Caco-2 (cell line): Measurements from ENCODE around the gene CST6. TPM values are rescaled to one million over a fixed set of nuclear protein-coding genes. Genes with fewer than 3 reads are reported as not detected.
A peak's percentile ranks its signal among the peaks of the same experiment; 100 is the strongest.

ENCODE experiments used
- BruUV-seq: library from RNA; stranded (reverse); fragments of 400-500 nt; replicated peaks from 2 replicates; lab custom pipeline; 2021; lab: Mats Ljungman, UMichigan
- CTCF ChIA-PET: fragments of 300-600 bp; sonication (Branson Sonifier 250); formaldehyde crosslinking; loops from one replicate; lab custom pipeline; 2022; ENCODE audit warnings: antibody characterized with exemption; lab: Charles Lee
- POLR2A ChIA-PET: fragments of 300-600 bp; sonication (Branson Sonifier 250); formaldehyde crosslinking; loops from one replicate; lab custom pipeline; 2022; ENCODE audit warnings: antibody characterized with exemption; lab: Charles Lee
- DNase-seq, 2 experiments: peaks; one replicate each; pipeline versions ENCODE4 v3.0.0 to v3.0.0-alpha.2; 2020 to 2022
- H3K27me3 ChIP-seq: replicated peaks from 2 replicates; pipeline ENCODE4 v1.6.0; 2011; ENCODE audit warnings: low read length; ENCODE audit not compliant: control insufficient read depth, insufficient read depth
- H3K36me3 ChIP-seq: 2 replicates; pipeline ENCODE4 v1.5.1; 2011; ENCODE audit warnings: low read length; ENCODE audit not compliant: control insufficient read depth, insufficient read depth
- H3K4me1 ChIP-seq: fragments of 250-450 bp; sonication (Bioruptor Pico); 2 replicates; pipeline ENCODE4 v1.5.1; 2020; ENCODE audit warnings: mild to moderate bottlenecking
- H3K4me3 ChIP-seq: 2 replicates; pipeline ENCODE4 v1.5.1; 2011; ENCODE audit warnings: low read depth, mild to moderate bottlenecking, control low read depth, low read length
- H3K9me3 ChIP-seq: fragments of 250-450 bp; sonication (Bioruptor Pico); 2 replicates; pipeline ENCODE4 v1.5.1; 2020; ENCODE audit warnings: mild to moderate bottlenecking, moderate library complexity
- H3K27ac Mint-ChIP-seq: one replicate; pipeline ENCODE4 v1.8.0; 2022; ENCODE audit warnings: mixed read lengths; ENCODE audit not compliant: unreplicated experiment
- H3K27me3 Mint-ChIP-seq: one replicate; pipeline ENCODE4 v1.8.0; 2022; ENCODE audit warnings: mixed read lengths; ENCODE audit not compliant: insufficient read depth, unreplicated experiment
- H3K36me3 Mint-ChIP-seq: one replicate; pipeline ENCODE4 v1.8.0; 2022; ENCODE audit warnings: mild to moderate bottlenecking, mixed read lengths; ENCODE audit not compliant: insufficient read depth, unreplicated experiment
- H3K4me1 Mint-ChIP-seq: one replicate; pipeline ENCODE4 v1.8.0; 2022; ENCODE audit warnings: low read depth, mixed read lengths; ENCODE audit not compliant: unreplicated experiment
- H3K4me3 Mint-ChIP-seq: one replicate; pipeline ENCODE4 v1.8.0; 2022; ENCODE audit warnings: mild to moderate bottlenecking, moderate library complexity, mixed read lengths; ENCODE audit not compliant: unreplicated experiment
- H3K9me3 Mint-ChIP-seq: one replicate; pipeline ENCODE4 v1.8.0; 2022; ENCODE audit warnings: mixed read lengths; ENCODE audit not compliant: unreplicated experiment
- intact Hi-C: fragments of 100-400 bp; cut with micrococcal nuclease; formaldehyde crosslinking; loops from one replicate; pipeline ENCODE4 v1.10.0; 2022; ENCODE audit not compliant: unreplicated experiment
- total RNA-seq: library from RNA; stranded (reverse); gene quantifications from 2 replicates; pipeline ENCODE4 v1.2.3, GENCODE V29; 2022
- TF ChIP-seq, protein P1 (sequence below), 2 experiments: fragments of 200-600 bp in 1 of 2; IDR thresholded peaks; 1 replicate in 1 of 2; 2 replicates in 1 of 2; pipeline versions ENCODE4 v1.5.1 to v1.8.0; 2011 to 2022; ENCODE audit warnings: antibody characterized with exemption in 1 of 2, control low read depth in 1 of 2, inconsistent platforms in 1 of 2, low read depth in 1 of 2, low read length in 1 of 2, mild to moderate bottlenecking in 1 of 2, moderate library complexity in 1 of 2; ENCODE audit not compliant: insufficient read depth in 1 of 2, severe bottlenecking in 1 of 2, unreplicated experiment in 1 of 2

The CST6 gene
- total RNA-seq, 1 experiment from 2014 or later = not detected

DNA sequence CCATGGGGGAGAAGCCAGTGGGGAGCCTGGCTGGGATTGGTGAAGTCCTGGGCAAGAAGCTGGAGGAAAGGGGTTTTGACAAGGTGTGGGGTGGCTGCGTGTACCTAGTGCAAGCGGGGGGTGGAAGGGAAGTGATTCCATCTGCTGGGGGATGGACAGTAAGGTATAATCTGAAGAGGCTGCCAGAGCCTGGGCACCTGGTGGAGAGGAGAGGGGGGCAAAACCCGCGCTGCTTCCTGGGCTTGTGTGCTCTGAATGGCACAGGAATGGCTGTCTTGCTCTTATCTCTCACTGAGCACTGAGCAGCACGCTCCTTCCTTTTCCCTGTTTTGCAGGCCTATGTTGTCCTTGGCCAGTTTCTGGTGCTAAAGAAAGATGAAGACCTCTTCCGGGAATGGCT is 8.5 kb upstream of the CST6 start:
- ChIA-PET POLR2A (interaction anchor here (1.5 kb wide), 2 partner anchors 8 to 113 kb away, joined by 8 to 29 read pairs; partner anchors contain the start of genes CCDC85B and CST6), CTCF (interaction anchor here (0.6 to 1.5 kb wide), 3 partner anchors 8 to 115 kb away, joined by 6 to 10 read pairs (median 8); partner anchors contain the start of genes CCDC85B and FIBP)
- Mint-ChIP-seq H3K4me3 (peak overlapping the region; percentile 99), H3K36me3 (peaks cover 73% of the 10 kb centered on the region), H3K27ac (peak overlapping the region; percentile 97), H3K4me1 (no peaks in the 10 kb centered on the region), H3K27me3 (no peaks in the 10 kb centered on the region), H3K9me3 (no peaks in the 10 kb centered on the region)
- no peaks in the 10 kb centered on the region for H3K9me3 ChIP-seq
- BruUV-seq = no TSS peak
- H3K27me3 ChIP-seq = no peaks in the 10 kb centered on the region
- no peak for DNase-seq
- 0 out of 2 replicates have a peak, but pooled peaks cover 7% of the 10 kb centered on the region for H3K4me1 ChIP-seq
- TF ChIP-seq, protein P1, sequence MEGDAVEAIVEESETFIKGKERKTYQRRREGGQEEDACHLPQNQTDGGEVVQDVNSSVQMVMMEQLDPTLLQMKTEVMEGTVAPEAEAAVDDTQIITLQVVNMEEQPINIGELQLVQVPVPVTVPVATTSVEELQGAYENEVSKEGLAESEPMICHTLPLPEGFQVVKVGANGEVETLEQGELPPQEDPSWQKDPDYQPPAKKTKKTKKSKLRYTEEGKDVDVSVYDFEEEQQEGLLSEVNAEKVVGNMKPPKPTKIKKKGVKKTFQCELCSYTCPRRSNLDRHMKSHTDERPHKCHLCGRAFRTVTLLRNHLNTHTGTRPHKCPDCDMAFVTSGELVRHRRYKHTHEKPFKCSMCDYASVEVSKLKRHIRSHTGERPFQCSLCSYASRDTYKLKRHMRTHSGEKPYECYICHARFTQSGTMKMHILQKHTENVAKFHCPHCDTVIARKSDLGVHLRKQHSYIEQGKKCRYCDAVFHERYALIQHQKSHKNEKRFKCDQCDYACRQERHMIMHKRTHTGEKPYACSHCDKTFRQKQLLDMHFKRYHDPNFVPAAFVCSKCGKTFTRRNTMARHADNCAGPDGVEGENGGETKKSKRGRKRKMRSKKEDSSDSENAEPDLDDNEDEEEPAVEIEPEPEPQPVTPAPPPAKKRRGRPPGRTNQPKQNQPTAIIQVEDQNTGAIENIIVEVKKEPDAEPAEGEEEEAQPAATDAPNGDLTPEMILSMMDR (IDR thresholded peaks at IDR 0.05; ENCODE audit: insufficient read depth in 1 of 2, low read depth in 1 of 2, low read length in 1 of 2, severe bottlenecking in 1 of 2, unreplicated experiment in 1 of 2) = no peak
- intact Hi-C loops = loop anchor here (2.0 kb wide), 1 partner anchor 20 kb away; no protein-coding TSS in a partner anchor
- peaks cover 6% of the 10 kb centered on the region for H3K36me3 ChIP-seq
- H3K4me3 ChIP-seq = peak overlapping the region; percentile 92

DNA sequence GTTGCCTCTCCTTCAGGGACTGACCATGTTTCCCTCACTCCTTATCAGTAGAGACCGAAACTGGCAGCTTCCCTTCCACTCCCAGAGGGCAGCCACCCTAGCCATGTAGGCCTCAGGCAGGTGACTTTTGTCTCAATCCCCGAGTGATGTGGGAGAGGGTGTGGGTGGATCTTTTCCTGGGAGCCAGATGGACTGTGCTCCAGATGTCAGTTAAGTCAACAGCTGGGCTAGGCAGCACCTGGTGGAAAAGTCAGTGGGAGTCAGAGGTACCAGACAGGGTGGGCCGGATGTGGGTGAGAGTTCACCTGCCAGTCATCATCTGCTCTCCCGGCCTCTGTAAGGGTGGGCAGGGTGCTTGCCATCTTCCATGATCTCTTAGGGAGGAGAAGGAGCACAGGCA is 7.6 kb upstream of the CST6 start:
- H3K9me3 ChIP-seq = no peaks in the 10 kb centered on the region
- Mint-ChIP-seq H3K9me3 (no peaks in the 10 kb centered on the region), H3K36me3 (peaks cover 68% of the 10 kb centered on the region), H3K27me3 (no peaks in the 10 kb centered on the region), H3K4me1 (no peaks in the 10 kb centered on the region), H3K4me3 (peak overlapping the region; percentile 99), H3K27ac (no peak overlapping the region)
- CTCF ChIA-PET = no interaction called here
- H3K4me1 ChIP-seq = 0 out of 2 replicates have a peak, but pooled peaks cover 7% of the 10 kb centered on the region
- no TSS peak for BruUV-seq
- POLR2A ChIA-PET = no interaction called here
- DNase-seq = no peak
- H3K4me3 ChIP-seq = no peak overlapping the region
- H3K27me3 ChIP-seq = no peaks in the 10 kb centered on the region
- H3K36me3 ChIP-seq = peaks cover 5% of the 10 kb centered on the region
- TF ChIP-seq, protein P1 (IDR thresholded peaks at IDR 0.05; ENCODE audit: insufficient read depth in 1 of 2, low read depth in 1 of 2, low read length in 1 of 2, severe bottlenecking in 1 of 2, unreplicated experiment in 1 of 2) = no peak
- intact Hi-C loops = no loop called here

DNA sequence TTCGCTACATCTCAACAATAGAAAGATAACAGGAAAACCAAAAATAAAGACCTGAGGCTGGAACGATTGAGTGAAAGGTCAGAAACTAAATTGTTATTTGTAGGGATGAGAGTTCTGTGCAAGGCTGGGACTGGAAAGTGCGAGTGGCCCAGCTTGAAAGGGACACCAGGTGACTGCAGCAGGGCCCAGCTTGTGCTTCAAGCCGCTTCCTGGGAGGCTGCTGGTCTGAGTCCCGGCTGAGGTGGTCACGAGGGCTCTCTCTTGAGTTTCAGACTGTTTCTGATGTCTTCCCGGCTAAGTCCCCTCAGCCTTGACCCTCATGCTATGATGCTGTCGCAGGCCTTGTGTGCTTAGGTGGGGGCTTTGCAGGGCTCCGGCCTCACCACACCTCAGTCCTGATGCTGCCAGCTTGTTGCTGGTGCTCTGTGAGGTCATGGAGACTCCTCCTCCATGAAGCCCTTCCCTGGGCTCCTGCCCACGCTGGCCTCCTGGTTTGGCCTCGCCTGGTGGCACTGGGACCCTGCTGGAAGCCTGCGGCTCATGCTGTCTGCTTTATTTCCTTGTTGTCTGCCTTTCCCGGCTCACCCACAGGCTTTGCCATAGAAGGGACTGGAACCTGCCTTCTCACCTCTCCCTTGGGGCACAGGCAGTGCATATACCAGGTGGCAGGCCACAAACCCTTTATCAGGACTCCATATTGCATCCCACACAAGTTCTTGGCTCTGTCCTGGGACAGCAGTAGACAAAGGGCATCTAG is 5.5 kb upstream of the CST6 start:
- Mint-ChIP-seq H3K4me3 (no peak overlapping the region), H3K27ac (no peak overlapping the region), H3K9me3 (no peaks in the 10 kb centered on the region), H3K36me3 (peaks cover 54% of the 10 kb centered on the region), H3K4me1 (peaks cover 7% of the 10 kb centered on the region), H3K27me3 (no peaks in the 10 kb centered on the region)
- intact Hi-C loops = no loop called here
- Histone ChIP-seq H3K27me3 (no peaks in the 10 kb centered on the region), H3K4me1 (peaks cover 4% of the 10 kb centered on the region), H3K4me3 (no peak overlapping the region), H3K36me3 (no peaks in the 10 kb centered on the region), H3K9me3 (no peaks in the 10 kb centered on the region)
- ChIA-PET CTCF (no interaction called here), POLR2A (no interaction called here)
- TF ChIP-seq, protein P1 (IDR thresholded peaks at IDR 0.05; ENCODE audit: insufficient read depth in 1 of 2, low read depth in 1 of 2, low read length in 1 of 2, severe bottlenecking in 1 of 2, unreplicated experiment in 1 of 2) = no peak
- no TSS peak for BruUV-seq
- no peak for DNase-seq
